K562 (cell line): ENCODE measurements around the gene BICDL1. TPM values are rescaled to one million over a fixed set of nuclear protein-coding genes. Genes with fewer than 3 reads are reported as not detected.

Experiments used
- ATAC-seq: fragments of 200-7000 bp; cut with Tn5 transposase; 3 replicates; pipeline ENCODE4 v1.9.1; 2020; ENCODE audit warnings: moderate library complexity
- BruUV-seq: library from RNA; stranded (reverse); fragments of 400-500 nt; replicated peaks from 2 replicates; lab custom pipeline; 2021; lab: Mats Ljungman, UMichigan
- CTCF ChIA-PET: fragments of 300-600 bp; formaldehyde crosslinking; extraction: SDS; loops from one replicate; lab custom pipeline; 2021; ENCODE audit warnings: low intra/inter-chr PET ratio; lab: Yijun Ruan, JAX
- POLR2A ChIA-PET: fragments of 300-600, 350-650 bp; sonication (Branson Sonifier 250); formaldehyde crosslinking; extraction: SDS; loops from one replicate; lab custom pipeline; 2021; ENCODE audit warnings: antibody characterized with exemption, inconsistent platforms; lab: Yijun Ruan, JAX
- DNase-seq, 4 experiments: peaks; one replicate each; pipeline versions ENCODE4 v3.0.0 to v3.0.0-alpha.2; 2011 to 2018; ENCODE audit warnings: low spot score in 3 of 4, mixed read lengths in 3 of 4; ENCODE audit errors: extremely low read depth in 1 of 4
- FAIRE-seq: peaks from 2 replicates; lab custom pipeline; 2011; peaks lifted over from hg19 to GRCh38; lab: Jason Lieb, UNC
- H2AFZ ChIP-seq: 2 replicates; pipeline ENCODE4 v1.6.0; 2011; ENCODE audit warnings: low read depth, low read length, control low read depth, inconsistent platforms
- H3K27ac ChIP-seq: fragments of 200-600 bp; 3 replicates; pipeline ENCODE4 v1.8.0; 2011; ENCODE audit warnings: low read depth, mild to moderate bottlenecking, control low read depth, inconsistent platforms, low read length, moderate library complexity, mixed read lengths; ENCODE audit errors: extremely low read depth
- H3K27me3 ChIP-seq, 2 experiments: fragments of 300-600 bp in 1 of 2; 2 replicates in 1 of 2; 3 replicates in 1 of 2; pipeline versions ENCODE4 v1.6.0 to v1.8.0; 2011; ENCODE audit warnings: inconsistent platforms in 2 of 2, low read length in 2 of 2, mild to moderate bottlenecking in 1 of 2, mixed read lengths in 1 of 2, moderate library complexity in 1 of 2; ENCODE audit not compliant: control insufficient read depth in 2 of 2, insufficient read depth in 2 of 2
- H3K36me3 ChIP-seq: fragments of 300-600 bp; 3 replicates; pipeline ENCODE4 v1.8.0; 2011; ENCODE audit warnings: mild to moderate bottlenecking, low read length, inconsistent platforms; ENCODE audit not compliant: control insufficient read depth, insufficient read depth
- H3K4me1 ChIP-seq, 2 experiments: fragments of 200-600 bp in 1 of 2; replicated peaks in 1 of 2; 2 replicates in 1 of 2; 3 replicates in 1 of 2; pipeline versions ENCODE4 v1.5.1 to v1.8.0; 2011; ENCODE audit warnings: inconsistent platforms in 2 of 2, low read length in 2 of 2, mild to moderate bottlenecking in 1 of 2, mixed read lengths in 1 of 2, moderate library complexity in 1 of 2; ENCODE audit not compliant: control insufficient read depth in 2 of 2, insufficient read depth in 2 of 2
- H3K4me2 ChIP-seq: 2 replicates; pipeline ENCODE4 v1.6.1; 2011; ENCODE audit warnings: low read length, control low read depth, inconsistent platforms, mixed read lengths; ENCODE audit not compliant: insufficient read depth
- H3K4me3 ChIP-seq: fragments of 200-600 bp; sonication (generic), shearing (Covaris generic); 2 replicates; pipeline ENCODE4 v1.5.1; 2016; ENCODE audit warnings: control low read depth, inconsistent platforms
- H3K79me2 ChIP-seq: fragments of 200-600 bp; 3 replicates; pipeline ENCODE4 v1.8.0; 2011; ENCODE audit warnings: low read length, inconsistent platforms; ENCODE audit not compliant: control insufficient read depth, insufficient read depth
- H3K9ac ChIP-seq, 2 experiments: 2 replicates each; pipeline versions ENCODE4 v1.6.0 to v1.6.1; 2011; ENCODE audit warnings: low read depth in 2 of 2, low read length in 2 of 2, control low read depth in 1 of 2, inconsistent platforms in 1 of 2, mild to moderate bottlenecking in 1 of 2, mixed read lengths in 1 of 2; ENCODE audit not compliant: insufficient read depth in 1 of 2
- H3K9me1 ChIP-seq: one replicate; pipeline ENCODE4 v1.6.0; 2011; ENCODE audit warnings: inconsistent platforms, mild to moderate bottlenecking, low read length, moderate library complexity; ENCODE audit not compliant: control insufficient read depth, insufficient read depth
- H3K9me3 ChIP-seq: replicated peaks from 2 replicates; pipeline ENCODE4 v1.5.1; 2011; ENCODE audit warnings: low read depth, low read length, inconsistent platforms; ENCODE audit not compliant: control insufficient read depth, insufficient read depth
- H4K20me1 ChIP-seq: replicated peaks from 2 replicates; pipeline ENCODE4 v1.6.1; 2011; ENCODE audit warnings: low read length, inconsistent platforms, mixed read lengths; ENCODE audit not compliant: control insufficient read depth, insufficient read depth
- ATF4 ChIP-seq: fragments of 450-650 bp; formaldehyde crosslinking; IDR thresholded peaks from 2 replicates; pipeline ENCODE4 v1.4.0; 2022; ENCODE audit warnings: mild to moderate bottlenecking, moderate library complexity
- CBFA2T3 ChIP-seq: fragments of 450-650 bp; IDR thresholded peaks from 2 replicates; pipeline ENCODE4 v1.6.1; 2017
- CHAMP1 ChIP-seq: fragments of 450-650 bp; IDR thresholded peaks from 2 replicates; pipeline ENCODE4 v1.6.1; 2016; ENCODE audit warnings: mild to moderate bottlenecking
- CTCF ChIP-seq, 3 experiments: IDR thresholded peaks in 2 of 3; conservative IDR thresholded peaks in 1 of 3; 2 replicates each; pipeline ENCODE4 v1.5.1; 2011 to 2012; ENCODE audit warnings: low read length in 3 of 3, mild to moderate bottlenecking in 3 of 3, control low read depth in 2 of 3, improper control_type of control experiment in 1 of 3, inconsistent platforms in 1 of 3, low read depth in 1 of 3, mixed read lengths in 1 of 3, moderate library complexity in 1 of 3; ENCODE audit not compliant: insufficient read depth in 2 of 3
- CUX1 ChIP-seq: fragments of 200-800 bp; sonication (Bioruptor generic); IDR thresholded peaks from 2 replicates; pipeline ENCODE4 v1.6.1; 2016; ENCODE audit warnings: missing genetic modification characterization, missing compliant biosample characterization
- PHF21A ChIP-seq: fragments of 450-650 bp; IDR thresholded peaks from 2 replicates; pipeline ENCODE4 v1.6.1; 2017; ENCODE audit warnings: low read depth, borderline replicate concordance
- PML ChIP-seq: IDR thresholded peaks from 2 replicates; pipeline ENCODE4 v1.6.1; 2012; ENCODE audit warnings: low read length, inconsistent platforms
- SFPQ ChIP-seq: fragments of 200-400 bp; formaldehyde crosslinking; IDR thresholded peaks from 2 replicates; pipeline ENCODE4 v1.6.1; 2017; ENCODE audit warnings: mild to moderate bottlenecking, low read depth, low read length, moderate library complexity
- ZNF785 ChIP-seq: fragments of 250-450 bp; sonication (Bioruptor Pico); IDR thresholded peaks from 2 replicates; pipeline ENCODE4 v1.4.0; 2020; ENCODE audit warnings: mild to moderate bottlenecking
- WGBS: fragments of 100-300 bp; shearing (Covaris generic); methylation state at CpG from one replicate; pipeline ENCODE4 v1.1.6; 2016; ENCODE audit warnings: low coverage, mixed read lengths; ENCODE audit not compliant: insufficient coverage; ENCODE audit errors: missing lambda C conversion rate; 5-methylcytosine and 5-hydroxymethylcytosine counted together
- in situ Hi-C: fragments of 300-500 bp; cut with MboI; formaldehyde crosslinking; loops from 4 replicates; pipeline ENCODE4 v1.15.0; 2018; ENCODE audit warnings: inconsistent platforms, mixed read lengths
- intact Hi-C: fragments of 100-400 bp; cut with micrococcal nuclease; formaldehyde crosslinking; loops from 2 replicates; pipeline ENCODE4 v1.14.2; 2022
- polyA plus RNA-seq, 8 experiments: library from polyadenylated mRNA; depleted of rRNA in 4 of 8; stranded (reverse) in 5 of 8; unstranded in 3 of 8; fragments of >200 nt; fragmentation: Nextera tagmentation in 2 of 8; fragmentation: Illumina TruSeq in 1 of 8; extraction: Ambion mirVana in 2 of 8; extraction: Trizol in 1 of 8; gene quantifications; 2 replicates each; pipeline versions ENCODE4 v1.2.1 to v1.2.3, GENCODE V29; 2011 to 2014; ENCODE audit warnings: inconsistent platforms in 1 of 8, missing spikeins in 1 of 8
- total RNA-seq, 7 experiments: library from RNA; depleted of rRNA in 6 of 7; stranded (reverse); fragments of >200 nt in 6 of 7; fragmentation: Illumina TruSeq in 2 of 7; extraction: Trizol in 2 of 7; gene quantifications; 2 replicates each; pipeline versions ENCODE4 v1.2.1 to v1.2.3, GENCODE V29; 2011 to 2021; ENCODE audit warnings: low replicate concordance in 1 of 7

BICDL1 gene
- total and polyA plus RNA-seq, 9 of the 15 experiments (the other 6 are each of a cell fraction or from before 2014, with no cell fraction given), result 0.06 to 2.0 (median 0.58) TPM

- CTCF ChIA-PET, result no interaction called here
- no peaks in the 10 kb centered on the region for H3K36me3 ChIP-seq
- intact Hi-C loops, result no loop called here
- H3K27ac ChIP-seq, result no peak overlapping the region
- DNase-seq (no peak), FAIRE-seq (no peak), ATAC-seq (no peak)
- BruUV-seq, result no TSS peak
- no peak overlapping the region for H3K4me3 ChIP-seq
- H4K20me1 ChIP-seq, result no peaks in the 10 kb centered on the region
- no peak overlapping the region for H2AFZ ChIP-seq
- peaks cover 48 to 61% of the 10 kb centered on the region in 2 experiments for H3K27me3 ChIP-seq
- H3K79me2 ChIP-seq, result no peaks in the 10 kb centered on the region
- H3K9me1 ChIP-seq, result no peaks in the 10 kb centered on the region
- POLR2A ChIA-PET, result interaction anchor here (0.6 to 1.4 kb wide), 4 partner anchors 7 to 163 kb away, joined by 3 to 5 read pairs (median 4); no protein-coding TSS in a partner anchor
- H3K9me3 ChIP-seq, result no peaks in the 10 kb centered on the region
- in situ Hi-C loops, result no loop called here
- 0% methylated on average over 1 of the region's 1 CpG for WGBS
- H3K9ac ChIP-seq, result no peak overlapping the region
- no peaks in the 10 kb centered on the region for H3K4me1 ChIP-seq
- no peak overlapping the region for H3K4me2 ChIP-seq
- TF ChIP-seq CHAMP1, result no peak
- TF ChIP-seq PML, result no peak
- TF ChIP-seq CTCF (IDR thresholded peaks at IDR 0.05 in 2 of 3, conservative IDR thresholded peaks at IDR 0.05 in 1 of 3; ENCODE audit: insufficient read depth in 2 of 3, low read depth in 1 of 3, low read length in 3 of 3), result no peak
- no peak for TF ChIP-seq PHF21A
- no peak for TF ChIP-seq CBFA2T3
- no peak for TF ChIP-seq CUX1
- no peak for TF ChIP-seq ZNF785 (CRISPR knock-in tag)
- no peak for TF ChIP-seq SFPQ
- no peak for TF ChIP-seq ATF4 (CRISPR knock-in tag)
These were observed 76.4 kb downstream of the BICDL1 start for GRCh38 chr12:120065472-120065871.
